ENCODE results near the gene SUGCT. TPM values are rescaled to one million over a fixed set of nuclear protein-coding genes. Genes with fewer than 3 reads are reported as not detected.

Gene SUGCT
- total and polyA plus RNA-seq, 9 of the 15 experiments (the other 6 are each of a cell fraction or from before 2014, with no cell fraction given), result 0.58 to 2.5 (median 1.4) TPM

DNA sequence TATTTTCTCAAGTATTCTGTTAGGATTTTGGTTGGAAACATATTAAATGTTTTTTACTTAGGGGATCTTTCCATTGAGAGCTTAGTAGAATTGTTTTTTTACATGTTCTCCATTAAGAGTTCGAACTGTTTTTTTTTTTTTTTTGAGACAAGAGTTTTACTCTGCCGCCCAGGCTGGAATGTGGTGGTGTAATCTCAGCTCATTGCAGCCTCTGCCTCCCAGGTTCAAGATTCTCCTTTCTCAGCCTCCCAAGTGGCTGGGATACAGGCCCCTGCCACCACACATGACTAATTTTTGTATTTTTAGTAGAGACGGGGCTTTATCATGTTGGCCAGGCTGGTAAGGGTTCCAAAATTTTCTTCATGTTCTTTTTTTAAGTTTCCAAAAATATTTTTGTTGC is 33.6 kb upstream of the SUGCT start:
- DNase-seq (ENCODE audit: extremely low read depth in 1 of 4, low spot score in 3 of 4) (no peak), FAIRE-seq (no peak), ATAC-seq (no peak)
- Histone ChIP-seq H3K27me3 (ENCODE audit: control insufficient read depth in 2 of 2, insufficient read depth in 2 of 2, low read length in 2 of 2) (no peaks in the 10 kb centered on the region), H3K36me3 (ENCODE audit: control insufficient read depth, insufficient read depth, low read length) (peaks cover 11% of the 10 kb centered on the region; the same call in 1 of the 3 replicates), H3K27ac (ENCODE audit: extremely low read depth, low read depth, low read length) (no peak overlapping the region), H3K4me1 (replicated peaks in 1 of 2; ENCODE audit: control insufficient read depth in 2 of 2, insufficient read depth in 2 of 2, low read length in 2 of 2) (no peaks in the 10 kb centered on the region), H3K4me2 (ENCODE audit: insufficient read depth, low read length) (no peak overlapping the region), H3K9me1 (ENCODE audit: control insufficient read depth, insufficient read depth, low read length) (no peaks in the 10 kb centered on the region), H3K9ac (ENCODE audit: insufficient read depth in 1 of 2, low read depth in 2 of 2, low read length in 2 of 2) (no peak overlapping the region), H3K79me2 (ENCODE audit: control insufficient read depth, insufficient read depth, low read length) (no peaks in the 10 kb centered on the region), H4K20me1 (replicated peaks; ENCODE audit: control insufficient read depth, insufficient read depth, low read length) (no peaks in the 10 kb centered on the region), H2AFZ (ENCODE audit: low read depth, low read length) (no peak overlapping the region), H3K9me3 (replicated peaks; ENCODE audit: control insufficient read depth, insufficient read depth, low read depth, low read length) (no peaks in the 10 kb centered on the region), H3K4me3 (no peak overlapping the region)
- in situ Hi-C loops (cut with MboI) (no loop called here), intact Hi-C loops (cut with micrococcal nuclease) (no loop called here)
- ChIA-PET CTCF (ENCODE audit: low intra/inter-chr PET ratio) (no interaction called here), POLR2A (interaction anchor here (0.8 to 1.4 kb wide), 2 partner anchors 10 to 11 kb away, joined by 3 to 7 read pairs; no protein-coding TSS in a partner anchor)
- WGBS (ENCODE audit: insufficient coverage, low coverage, missing lambda C conversion rate), result 76% methylated on average over 3 of the region's 3 CpGs
- no TSS peak for BruUV-seq (replicated peaks)
- no peak for TF ChIP-seq ZBTB40 (IDR thresholded peaks at IDR 0.05)
- TF ChIP-seq ZBTB40 (CRISPR knock-in tag; IDR thresholded peaks at IDR 0.05), result no peak
- no peak for TF ChIP-seq ZNF311 (CRISPR knock-in tag; IDR thresholded peaks at IDR 0.05)
- TF ChIP-seq, protein P1, sequence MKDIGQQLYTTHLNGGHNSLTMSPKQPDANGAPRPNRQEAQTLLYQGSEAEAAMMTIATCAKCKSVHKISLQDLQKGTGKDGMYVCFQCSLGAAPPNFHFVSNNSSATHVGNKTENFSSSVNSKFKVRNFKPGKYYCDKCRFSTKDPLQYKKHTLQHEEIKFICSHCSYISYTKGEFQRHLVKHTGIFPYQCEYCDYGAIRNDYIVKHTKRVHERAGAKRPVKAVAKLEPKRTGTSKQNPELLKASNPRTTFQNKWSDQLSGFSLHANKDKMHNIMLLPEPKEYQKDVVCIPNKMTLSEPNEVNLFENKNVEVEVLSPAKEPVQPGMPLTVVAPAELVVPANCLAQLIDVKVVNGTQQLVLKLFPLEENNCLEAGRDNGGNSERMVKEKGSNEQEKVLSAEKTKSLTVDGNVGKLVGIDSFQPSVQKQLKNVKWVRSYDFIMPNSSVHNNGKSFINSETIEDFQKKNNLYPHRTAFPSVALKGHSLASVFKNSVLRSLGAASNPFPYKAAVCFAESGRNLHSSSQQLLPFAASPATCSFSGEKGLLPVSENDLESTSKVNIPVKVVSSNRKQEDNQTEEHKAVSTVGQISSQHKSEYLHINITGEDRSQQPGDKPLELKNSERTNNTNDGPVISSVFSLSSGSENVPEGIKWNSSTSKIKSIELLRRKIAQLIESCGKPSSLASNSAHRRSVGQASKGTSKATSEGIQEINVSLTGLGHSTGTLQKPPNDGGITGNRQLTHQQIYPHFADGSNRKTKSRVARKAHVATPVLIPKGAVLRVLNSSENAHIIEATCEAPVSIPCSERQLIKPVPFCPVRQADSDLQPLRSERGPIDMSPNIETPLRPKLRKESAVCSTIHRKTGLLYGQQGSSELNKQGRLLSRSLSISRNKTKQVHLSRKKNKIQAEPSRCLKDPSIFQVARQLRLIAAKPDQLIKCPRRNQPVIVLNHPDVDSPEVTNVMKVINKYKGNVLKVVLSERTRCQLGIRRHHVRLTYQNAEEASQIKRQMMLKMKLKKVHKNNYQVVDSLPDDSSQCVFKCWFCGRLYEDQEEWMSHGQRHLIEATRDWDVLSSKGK (CRISPR knock-in tag; IDR thresholded peaks at IDR 0.05), result no peak
- TF ChIP-seq CBFA2T3 (IDR thresholded peaks at IDR 0.05), result no peak
- TF ChIP-seq ZZZ3 (IDR thresholded peaks at IDR 0.05), result no peak
- no peak for TF ChIP-seq SP2 (IDR thresholded peaks at IDR 0.05; ENCODE audit: extremely low read depth, low read depth, low read length, poor library complexity, severe bottlenecking)
- TF ChIP-seq, protein P2, sequence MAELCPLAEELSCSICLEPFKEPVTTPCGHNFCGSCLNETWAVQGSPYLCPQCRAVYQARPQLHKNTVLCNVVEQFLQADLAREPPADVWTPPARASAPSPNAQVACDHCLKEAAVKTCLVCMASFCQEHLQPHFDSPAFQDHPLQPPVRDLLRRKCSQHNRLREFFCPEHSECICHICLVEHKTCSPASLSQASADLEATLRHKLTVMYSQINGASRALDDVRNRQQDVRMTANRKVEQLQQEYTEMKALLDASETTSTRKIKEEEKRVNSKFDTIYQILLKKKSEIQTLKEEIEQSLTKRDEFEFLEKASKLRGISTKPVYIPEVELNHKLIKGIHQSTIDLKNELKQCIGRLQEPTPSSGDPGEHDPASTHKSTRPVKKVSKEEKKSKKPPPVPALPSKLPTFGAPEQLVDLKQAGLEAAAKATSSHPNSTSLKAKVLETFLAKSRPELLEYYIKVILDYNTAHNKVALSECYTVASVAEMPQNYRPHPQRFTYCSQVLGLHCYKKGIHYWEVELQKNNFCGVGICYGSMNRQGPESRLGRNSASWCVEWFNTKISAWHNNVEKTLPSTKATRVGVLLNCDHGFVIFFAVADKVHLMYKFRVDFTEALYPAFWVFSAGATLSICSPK (IDR thresholded peaks at IDR 0.05; ENCODE audit: borderline replicate concordance), result no peak
- TF ChIP-seq CREM (IDR thresholded peaks at IDR 0.05; ENCODE audit: low read depth), result no peak

Measured in K562 (cell line).